ENCODE measurements around the gene PODXL2.

- TF ChIP-seq EZH2 (IDR thresholded peaks at IDR 0.05; ENCODE audit: low read length) (no peak), CTCF (optimal IDR thresholded peaks at IDR 0.05 in 1 of 3, IDR thresholded peaks at IDR 0.05 in 1 of 3, conservative IDR thresholded peaks at IDR 0.05 in 1 of 3; ENCODE audit: extremely low read depth in 1 of 3, insufficient read depth in 2 of 3, low read length in 3 of 3) (no peak)
Measured at GRCh38 chr3:127708837-127709236, 79.9 kb downstream of the PODXL2 start.

Measured in keratinocyte (primary cell).